DND-41 (cell line): ENCODE measurements around the gene CDCA5.

ENCODE experiments used
- ATAC-seq: fragments of 200-7000 bp; cut with Tn5 transposase; 3 replicates; pipeline ENCODE4 v1.9.1; 2021; ENCODE audit warnings: low read depth; ENCODE audit not compliant: insufficient read depth
- DNase-seq: peaks from one replicate; pipeline ENCODE4 v3.0.0-alpha.2; 2020
- H2AFZ ChIP-seq: 2 replicates; pipeline ENCODE4 v1.6.0; 2012; ENCODE audit warnings: low read depth, low read length
- H3K27ac ChIP-seq: 2 replicates; pipeline ENCODE4 v1.5.1; 2012; ENCODE audit warnings: low read length, inconsistent platforms
- H3K27me3 ChIP-seq: fragments of 200-600 bp; sonication (generic); 2 replicates; pipeline ENCODE4 v1.6.0; 2012; ENCODE audit warnings: low read length, mild to moderate bottlenecking, inconsistent platforms; ENCODE audit not compliant: insufficient read depth, poor library complexity
- H3K36me3 ChIP-seq: 2 replicates; pipeline ENCODE4 v1.5.1; 2012; ENCODE audit warnings: low read length, inconsistent platforms; ENCODE audit not compliant: insufficient read depth
- H3K4me1 ChIP-seq: 2 replicates; pipeline ENCODE4 v1.5.1; 2012; ENCODE audit warnings: mild to moderate bottlenecking, low read length; ENCODE audit not compliant: insufficient read depth
- H3K4me2 ChIP-seq: 2 replicates; pipeline ENCODE4 v1.6.0; 2012; ENCODE audit warnings: mild to moderate bottlenecking, moderate library complexity, low read length, inconsistent platforms; ENCODE audit not compliant: insufficient read depth
- H3K4me3 ChIP-seq, 2 experiments: fragments of 200-600 bp in 1 of 2; shearing (Covaris generic) in 1 of 2; 2 replicates each; pipeline ENCODE4 v1.5.1; 2012 to 2016; ENCODE audit warnings: inconsistent platforms in 2 of 2, low read length in 2 of 2, mild to moderate bottlenecking in 2 of 2, low read depth in 1 of 2, moderate library complexity in 1 of 2
- H3K79me2 ChIP-seq: 2 replicates; pipeline ENCODE4 v1.6.0; 2012; ENCODE audit warnings: low read length, inconsistent platforms; ENCODE audit not compliant: insufficient read depth
- H3K9ac ChIP-seq: 2 replicates; pipeline ENCODE4 v1.6.0; 2012; ENCODE audit warnings: low read depth, mild to moderate bottlenecking, inconsistent platforms, low read length, moderate library complexity
- H3K9me3 ChIP-seq: 2 replicates; pipeline ENCODE4 v1.5.1; 2012; ENCODE audit warnings: low read length, moderate library complexity, mild to moderate bottlenecking, inconsistent platforms; ENCODE audit not compliant: insufficient read depth, severe bottlenecking
- H4K20me1 ChIP-seq: 2 replicates; pipeline ENCODE4 v1.6.0; 2012; ENCODE audit warnings: low read length; ENCODE audit not compliant: insufficient read depth
- EZH2 ChIP-seq: IDR thresholded peaks from 3 replicates; pipeline ENCODE4 v1.6.1; 2012; ENCODE audit warnings: borderline replicate concordance, low read depth, mild to moderate bottlenecking, moderate library complexity, low read length, inconsistent platforms; ENCODE audit not compliant: severe bottlenecking
- TF ChIP-seq, protein P1 (sequence below): IDR thresholded peaks from 2 replicates; pipeline ENCODE4 v1.5.1; 2012; ENCODE audit warnings: borderline replicate concordance, low read length, moderate library complexity, mild to moderate bottlenecking; ENCODE audit not compliant: poor library complexity, severe bottlenecking; ENCODE audit errors: extremely low read depth

Gene CDCA5

DNA sequence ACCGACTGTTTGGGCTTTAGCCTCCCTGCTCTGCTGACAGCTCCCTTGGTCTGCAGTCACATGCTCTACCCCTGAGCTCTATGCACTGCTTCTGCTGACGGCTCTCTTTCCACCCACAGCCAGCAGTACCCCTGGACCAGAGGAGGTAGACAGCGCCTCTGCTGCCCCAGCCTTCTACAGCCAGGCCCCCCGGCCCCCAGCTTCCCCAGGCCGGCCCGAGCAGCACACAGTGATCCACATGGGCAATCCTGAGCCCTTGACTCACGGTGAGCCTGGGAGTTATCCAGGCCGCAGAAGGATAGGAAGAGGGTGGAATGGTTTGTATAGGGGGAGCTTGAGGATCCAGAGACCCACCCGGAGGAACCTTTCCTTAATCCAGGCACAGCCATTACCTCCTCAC is 3.0 kb upstream of the CDCA5 start:
- H3K4me3 ChIP-seq: no peak overlapping the region
- peaks cover 41% of the 10 kb centered on the region for H3K79me2 ChIP-seq
- peaks cover 61% of the 10 kb centered on the region for H3K36me3 ChIP-seq
- TF ChIP-seq EZH2: no peak
- TF ChIP-seq, protein P1, sequence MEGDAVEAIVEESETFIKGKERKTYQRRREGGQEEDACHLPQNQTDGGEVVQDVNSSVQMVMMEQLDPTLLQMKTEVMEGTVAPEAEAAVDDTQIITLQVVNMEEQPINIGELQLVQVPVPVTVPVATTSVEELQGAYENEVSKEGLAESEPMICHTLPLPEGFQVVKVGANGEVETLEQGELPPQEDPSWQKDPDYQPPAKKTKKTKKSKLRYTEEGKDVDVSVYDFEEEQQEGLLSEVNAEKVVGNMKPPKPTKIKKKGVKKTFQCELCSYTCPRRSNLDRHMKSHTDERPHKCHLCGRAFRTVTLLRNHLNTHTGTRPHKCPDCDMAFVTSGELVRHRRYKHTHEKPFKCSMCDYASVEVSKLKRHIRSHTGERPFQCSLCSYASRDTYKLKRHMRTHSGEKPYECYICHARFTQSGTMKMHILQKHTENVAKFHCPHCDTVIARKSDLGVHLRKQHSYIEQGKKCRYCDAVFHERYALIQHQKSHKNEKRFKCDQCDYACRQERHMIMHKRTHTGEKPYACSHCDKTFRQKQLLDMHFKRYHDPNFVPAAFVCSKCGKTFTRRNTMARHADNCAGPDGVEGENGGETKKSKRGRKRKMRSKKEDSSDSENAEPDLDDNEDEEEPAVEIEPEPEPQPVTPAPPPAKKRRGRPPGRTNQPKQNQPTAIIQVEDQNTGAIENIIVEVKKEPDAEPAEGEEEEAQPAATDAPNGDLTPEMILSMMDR: no peak
- no peaks in the 10 kb centered on the region for H3K27me3 ChIP-seq
- no peak overlapping the region for H3K9ac ChIP-seq
- peaks cover 13% of the 10 kb centered on the region for H4K20me1 ChIP-seq
- DNase-seq: no peak
- no peak overlapping the region for H3K4me2 ChIP-seq
- H3K4me1 ChIP-seq: peaks cover 30% of the 10 kb centered on the region
- H2AFZ ChIP-seq: no peak overlapping the region
- no peak for ATAC-seq
- H3K27ac ChIP-seq: no peak overlapping the region
- no peaks in the 10 kb centered on the region for H3K9me3 ChIP-seq

DNA sequence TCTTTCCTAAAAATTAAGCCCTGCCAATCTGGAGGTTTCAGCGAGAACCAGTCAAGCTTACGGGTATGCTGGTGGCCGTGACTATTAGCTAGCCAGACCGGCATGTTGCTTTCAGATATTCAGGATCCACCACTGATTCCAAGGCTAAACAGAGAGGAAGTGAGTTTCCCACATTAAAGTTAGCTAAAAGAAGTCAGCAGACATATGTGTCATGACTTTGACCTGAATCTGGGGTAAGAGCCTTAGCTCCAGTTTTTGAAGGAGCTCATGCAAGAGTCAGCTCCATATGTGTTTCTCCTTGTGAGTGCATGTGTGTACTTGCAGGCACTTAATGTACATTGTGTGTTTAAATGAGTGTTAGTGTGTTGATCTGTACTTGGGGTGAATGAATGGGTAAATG is 1.6 kb upstream of the CDCA5 start:
- peak overlapping the region; percentile 98; the same call in 1 of the 2 replicates for H3K9ac ChIP-seq
- H3K79me2 ChIP-seq: peaks cover 54% of the 10 kb centered on the region
- H3K4me2 ChIP-seq: peak overlapping the region; percentile 89
- H3K27ac ChIP-seq: no peak overlapping the region
- DNase-seq (no peak), ATAC-seq (no peak)
- H2AFZ ChIP-seq: no peak overlapping the region
- TF ChIP-seq, protein P1: no peak
- no peak for TF ChIP-seq EZH2
- peaks cover 23% of the 10 kb centered on the region for H4K20me1 ChIP-seq
- no peaks in the 10 kb centered on the region for H3K9me3 ChIP-seq
- H3K4me3 ChIP-seq: peak overlapping the region in 1 of 2 experiments; percentile 89; a peak in 1 of 4 replicates
- peaks cover 75% of the 10 kb centered on the region for H3K36me3 ChIP-seq
- no peaks in the 10 kb centered on the region for H3K27me3 ChIP-seq
- H3K4me1 ChIP-seq: peaks cover 44% of the 10 kb centered on the region

DNA sequence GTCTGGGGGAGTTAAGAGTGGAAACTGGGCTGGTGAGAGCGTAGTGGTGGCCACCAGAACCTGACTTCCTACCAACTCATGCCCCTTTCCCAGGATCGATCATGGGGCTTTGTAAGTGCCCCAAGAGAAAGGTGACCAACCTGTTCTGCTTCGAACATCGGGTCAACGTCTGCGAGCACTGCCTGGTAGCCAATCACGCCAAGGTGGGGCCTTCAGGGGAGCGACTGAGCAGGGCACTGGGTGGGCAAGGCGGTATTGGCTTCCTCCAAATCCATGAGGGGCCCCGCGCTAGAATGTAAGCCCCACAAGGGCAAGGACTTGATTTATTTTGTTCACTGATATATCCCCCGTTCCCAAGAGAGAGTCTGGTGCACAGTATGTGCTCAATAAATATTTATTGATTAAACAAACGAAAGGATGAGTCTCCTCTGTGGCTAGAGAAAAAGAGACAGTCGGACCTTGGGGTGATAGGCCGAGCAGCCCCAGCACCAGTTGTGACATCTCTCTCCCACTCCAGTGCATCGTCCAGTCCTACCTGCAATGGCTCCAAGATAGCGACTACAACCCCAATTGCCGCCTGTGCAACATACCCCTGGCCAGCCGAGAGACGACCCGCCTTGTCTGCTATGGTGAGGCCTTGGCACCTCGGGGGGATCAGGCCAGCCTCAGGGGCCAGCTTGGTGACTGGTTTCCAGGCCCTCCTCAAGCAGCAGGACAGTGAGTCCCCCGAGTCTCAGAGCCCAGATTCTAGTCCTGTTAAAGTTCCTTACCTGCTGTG is 947 bp upstream of the CDCA5 start:
- Histone ChIP-seq H4K20me1 (peaks cover 28% of the 10 kb centered on the region), H3K79me2 (peaks cover 59% of the 10 kb centered on the region), H3K27me3 (no peaks in the 10 kb centered on the region), H3K4me3 (peak overlapping the region; percentile 89 to 91; a peak in 3 of 4 replicates), H2AFZ (peak overlapping the region; percentile 84), H3K27ac (peak overlapping the region; percentile 96), H3K9me3 (no peaks in the 10 kb centered on the region), H3K36me3 (peaks cover 80% of the 10 kb centered on the region), H3K4me1 (peaks cover 49% of the 10 kb centered on the region), H3K9ac (peak overlapping the region; percentile 98), H3K4me2 (peak overlapping the region; percentile 89)
- DNase-seq (no peak), ATAC-seq (peak; percentile 17; the same call in 2 of the 3 replicates)
- TF ChIP-seq EZH2: no peak
- TF ChIP-seq, protein P1: no peak
